HEK293T (cell line): ENCODE measurements around the gene B4GALNT1.
"Not testable (repeated sequence)": the region's sequence is repeated elsewhere in the genome, so short reads cannot be mapped to it uniquely, and the experiment has no call there.

ENCODE experiments used
- CTCF ChIA-PET: fragments of 350-600 bp; formaldehyde crosslinking; extraction: SDS; loops from one replicate; lab custom pipeline; 2021; ENCODE audit warnings: antibody characterized with exemption, inconsistent platforms; lab: Yijun Ruan, JAX
- POLR2A ChIA-PET: fragments of 350-600 bp; formaldehyde crosslinking; extraction: SDS; loops from one replicate; lab custom pipeline; 2020; ENCODE audit warnings: antibody characterized with exemption, inconsistent platforms; lab: Yijun Ruan, JAX
- DNase-seq: peaks from one replicate; pipeline ENCODE4 v3.0.0; 2012; ENCODE audit warnings: mixed read lengths; ENCODE audit errors: extremely low spot score
- ARNT ChIP-seq: fragments of 450-650 bp; IDR thresholded peaks from 2 replicates; pipeline ENCODE4 v1.6.1; 2017; ENCODE audit warnings: mild to moderate bottlenecking
- BHLHE40 ChIP-seq: fragments of 450-650 bp; IDR thresholded peaks from 2 replicates; pipeline ENCODE4 v1.6.1; 2016; ENCODE audit warnings: mild to moderate bottlenecking, moderate library complexity, borderline replicate concordance
- CTBP1 ChIP-seq: fragments of 450-650 bp; IDR thresholded peaks from 2 replicates; pipeline ENCODE4 v1.6.1; 2016; ENCODE audit warnings: borderline replicate concordance
- ELF4 ChIP-seq: fragments of 450-650 bp; IDR thresholded peaks from 2 replicates; pipeline ENCODE4 v1.6.1; 2017; ENCODE audit warnings: antibody characterized with exemption
- FOXA1 ChIP-seq: fragments of 450-650 bp; IDR thresholded peaks from 2 replicates; pipeline ENCODE4 v1.6.1; 2016; ENCODE audit warnings: mild to moderate bottlenecking
- FOXK2 ChIP-seq: fragments of 450-650 bp; IDR thresholded peaks from 2 replicates; pipeline ENCODE4 v1.6.1; 2016; ENCODE audit warnings: mild to moderate bottlenecking
- FOXM1 ChIP-seq: fragments of 450-650 bp; IDR thresholded peaks from 2 replicates; pipeline ENCODE4 v1.6.1; 2017; ENCODE audit warnings: mild to moderate bottlenecking, borderline replicate concordance
- HDGF ChIP-seq: fragments of 450-650 bp; IDR thresholded peaks from 2 replicates; pipeline ENCODE4 v1.6.1; 2017; ENCODE audit warnings: antibody characterized with exemption, borderline replicate concordance
- L3MBTL2 ChIP-seq: fragments of 450-650 bp; conservative IDR thresholded peaks from 2 replicates; pipeline ENCODE4 v1.6.1; 2016; ENCODE audit warnings: mild to moderate bottlenecking
- LEF1 ChIP-seq: fragments of 450-650 bp; IDR thresholded peaks from 2 replicates; pipeline ENCODE4 v1.6.1; 2017; ENCODE audit warnings: mild to moderate bottlenecking, borderline replicate concordance
- NFRKB ChIP-seq: fragments of 450-650 bp; IDR thresholded peaks from 2 replicates; pipeline ENCODE4 v1.6.1; 2016; ENCODE audit warnings: mild to moderate bottlenecking, moderate library complexity
- SP1 ChIP-seq: fragments of 450-650 bp; IDR thresholded peaks from 2 replicates; pipeline ENCODE4 v1.6.1; 2017
- SUZ12 ChIP-seq: fragments of 450-650 bp; IDR thresholded peaks from 2 replicates; pipeline ENCODE4 v1.6.1; 2016; ENCODE audit warnings: mild to moderate bottlenecking
- TARDBP ChIP-seq: fragments of 450-650 bp; IDR thresholded peaks from 2 replicates; pipeline ENCODE4 v1.6.1; 2016
- ZNF384 ChIP-seq: fragments of 450-650 bp; IDR thresholded peaks from 2 replicates; pipeline ENCODE4 v1.6.1; 2016
- TF ChIP-seq, protein P1 (sequence below): fragments of 450-650 bp; IDR thresholded peaks from 2 replicates; pipeline ENCODE4 v1.6.1; 2016

Gene B4GALNT1

GRCh38 chr12:57637364-57637763, 4.4 kb upstream of the B4GALNT1 start:
- POLR2A ChIA-PET: interaction anchor here (1.2 kb wide), 1 partner anchor 107 kb away, joined by 4 read pairs; the partner anchor contains the start of gene TSPAN31
- TF ChIP-seq, protein P1, sequence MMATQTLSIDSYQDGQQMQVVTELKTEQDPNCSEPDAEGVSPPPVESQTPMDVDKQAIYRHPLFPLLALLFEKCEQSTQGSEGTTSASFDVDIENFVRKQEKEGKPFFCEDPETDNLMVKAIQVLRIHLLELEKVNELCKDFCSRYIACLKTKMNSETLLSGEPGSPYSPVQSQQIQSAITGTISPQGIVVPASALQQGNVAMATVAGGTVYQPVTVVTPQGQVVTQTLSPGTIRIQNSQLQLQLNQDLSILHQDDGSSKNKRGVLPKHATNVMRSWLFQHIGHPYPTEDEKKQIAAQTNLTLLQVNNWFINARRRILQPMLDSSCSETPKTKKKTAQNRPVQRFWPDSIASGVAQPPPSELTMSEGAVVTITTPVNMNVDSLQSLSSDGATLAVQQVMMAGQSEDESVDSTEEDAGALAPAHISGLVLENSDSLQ: no peak
- TF ChIP-seq ZNF384 (no peak), FOXM1 (no peak), SP1 (no peak), FOXK2 (no peak), LEF1 (no peak), ELF4 (no peak), NFRKB (no peak), HDGF (no peak), SUZ12 (no peak)
- DNase-seq: no peak
- CTCF ChIA-PET: no interaction called here

GRCh38 chr12:57636731-57637130, 3.7 kb upstream of the B4GALNT1 start:
- DNase-seq, CTCF ChIA-PET, POLR2A ChIA-PET: not testable (repeated sequence)

- POLR2A ChIA-PET: no interaction called here
- CTCF ChIA-PET: interaction anchor here (0.6 to 2.0 kb wide), 6 partner anchors 16 to 49 kb away, joined by 3 to 10 read pairs (median 3); no protein-coding TSS in a partner anchor
- TF ChIP-seq NFRKB (no peak), ARNT (no peak), FOXA1 (no peak), SP1 (no peak), BHLHE40 (no peak)
- DNase-seq: no peak
Measured at GRCh38 chr12:57632073-57632957, 686 bp downstream of the B4GALNT1 start.

GRCh38 chr12:57631566-57632072, 1.4 kb downstream of the B4GALNT1 start:
- ChIA-PET POLR2A (interaction anchor here (0.7 kb wide), 1 partner anchor 18 kb away, joined by 3 read pairs; no protein-coding TSS in a partner anchor), CTCF (interaction anchor here (0.8 to 1.3 kb wide), 2 partner anchors 9 to 47 kb away, joined by 3 read pairs; no protein-coding TSS in a partner anchor)
- TF ChIP-seq NFRKB: no peak
- no peak for TF ChIP-seq CTBP1
- DNase-seq: no peak

- ChIA-PET POLR2A (interaction anchor here (0.7 kb wide), 1 partner anchor 18 kb away, joined by 3 read pairs; no protein-coding TSS in a partner anchor), CTCF (interaction anchor here (0.8 to 1.3 kb wide), 2 partner anchors 8 to 46 kb away, joined by 3 read pairs; no protein-coding TSS in a partner anchor)
- DNase-seq: no peak
- TF ChIP-seq FOXK2 (no peak), ELF4 (no peak), HDGF (no peak), ZNF384 (no peak), L3MBTL2 (no peak), FOXA1 (no peak), CTBP1 (no peak), FOXM1 (no peak), SUZ12 (no peak), LEF1 (no peak), TARDBP (no peak), NFRKB (no peak), ARNT (no peak), BHLHE40 (no peak), SP1 (no peak)
- TF ChIP-seq, protein P1: no peak
Measured at GRCh38 chr12:57630891-57631433, 2.0 kb downstream of the B4GALNT1 start.

DNA sequence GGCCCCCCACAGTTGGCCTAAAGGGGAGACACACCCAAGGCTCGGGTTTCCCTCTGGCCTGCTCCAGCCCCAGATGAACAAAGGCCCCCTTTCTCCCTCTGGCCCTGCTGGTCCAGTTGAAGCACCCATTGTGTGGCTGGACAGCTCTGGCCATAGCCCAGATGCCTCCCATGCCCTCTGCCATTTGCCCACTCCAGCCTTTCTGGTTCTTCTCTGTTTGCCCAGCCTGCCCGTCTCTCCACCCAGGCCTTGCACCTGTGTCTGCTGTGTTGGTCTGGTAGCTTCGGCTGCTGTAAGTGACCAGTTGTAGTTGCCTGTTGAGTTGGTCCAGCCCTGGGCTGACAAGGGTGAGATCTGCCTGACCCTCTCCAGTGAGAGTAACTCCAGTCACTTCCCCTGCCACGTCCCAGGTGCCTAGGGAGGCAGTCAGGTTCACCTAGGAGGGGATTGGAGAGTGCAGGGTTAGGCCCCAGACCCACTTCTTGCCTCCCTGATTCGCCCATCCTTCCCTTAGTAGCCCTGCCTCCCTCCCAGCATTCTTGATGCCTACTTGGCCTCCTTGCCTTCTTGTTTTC, 3.0 kb downstream of the B4GALNT1 start:
- ChIA-PET POLR2A (interaction anchor here (0.8 kb wide), 1 partner anchor 47 kb away, joined by 4 read pairs; no protein-coding TSS in a partner anchor), CTCF (no interaction called here)
- DNase-seq: no peak
- TF ChIP-seq FOXK2 (no peak), LEF1 (no peak), L3MBTL2 (no peak), SP1 (no peak), ZNF384 (no peak), TARDBP (no peak), HDGF (no peak), CTBP1 (no peak), ARNT (no peak), NFRKB (no peak), FOXM1 (no peak), SUZ12 (no peak), ELF4 (no peak), FOXA1 (no peak), BHLHE40 (no peak)
- TF ChIP-seq, protein P1: no peak
